Type B pancreatic cell (in vitro differentiated cells): Measurements from ENCODE around the gene KRT23. TPM values are rescaled to one million over a fixed set of nuclear protein-coding genes. Genes with fewer than 3 reads are reported as not detected.
A peak's percentile ranks its signal among the peaks of the same experiment; 100 is the strongest.

Experiments
- DNase-seq: peaks from one replicate; pipeline ENCODE4 v3.0.0; 2021; ENCODE audit warnings: mixed read lengths; ENCODE audit not compliant: unreplicated experiment; ENCODE audit errors: extremely low spot score
- H3K27ac Mint-ChIP-seq: 2 replicates; pipeline ENCODE4 v1.8.0; 2021; ENCODE audit warnings: mild to moderate bottlenecking, mixed read lengths
- H3K27me3 Mint-ChIP-seq: 2 replicates; pipeline ENCODE4 v1.8.0; 2021; ENCODE audit warnings: mixed read lengths
- H3K36me3 Mint-ChIP-seq: 2 replicates; pipeline ENCODE4 v1.8.0; 2021; ENCODE audit warnings: mixed read lengths
- H3K4me1 Mint-ChIP-seq: one replicate; pipeline ENCODE4 v1.8.0; 2021; ENCODE audit warnings: mixed read lengths; ENCODE audit not compliant: unreplicated experiment
- H3K4me3 Mint-ChIP-seq: 2 replicates; pipeline ENCODE4 v1.8.0; 2021; ENCODE audit warnings: mild to moderate bottlenecking, mixed read lengths
- H3K9me3 Mint-ChIP-seq: 2 replicates; pipeline ENCODE4 v1.8.0; 2021; ENCODE audit warnings: mixed read lengths
- CTCF ChIP-seq: fragments of 200-600 bp; sonication (generic); conservative IDR thresholded peaks from 2 replicates; pipeline ENCODE4 v1.5.0; 2021; ENCODE audit warnings: antibody characterized with exemption, mild to moderate bottlenecking
- total RNA-seq: library from RNA; stranded (reverse); gene quantifications from 2 replicates; pipeline ENCODE4 v1.2.1, GENCODE V29; 2021; ENCODE audit warnings: low replicate concordance

Gene KRT23
- total RNA-seq, 1 donor from 2014 or later = 49.7 TPM

DNA sequence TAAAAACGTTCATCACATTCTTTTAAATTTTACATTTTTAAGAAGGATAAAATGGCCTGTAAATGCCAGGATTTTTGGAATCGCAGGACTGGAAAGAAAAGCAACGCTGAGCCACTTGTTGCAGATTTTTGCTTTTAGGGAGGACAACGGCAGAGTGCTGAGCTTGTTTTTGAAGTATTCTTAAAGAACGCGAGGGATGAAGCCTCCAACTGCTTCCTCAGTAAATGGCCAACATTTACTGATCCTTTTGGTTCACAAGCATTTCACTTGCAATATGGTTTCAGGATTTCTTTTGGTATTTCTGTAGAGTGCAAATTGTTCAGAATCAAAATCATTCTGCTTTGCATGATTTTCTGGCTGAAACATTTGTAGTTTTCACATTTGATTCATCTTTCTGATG lies 2.8 kb upstream of the KRT23 start:
- no peak for TF ChIP-seq CTCF
- no peak overlapping the region for H3K4me3 Mint-ChIP-seq
- DNase-seq = no peak
- H3K27ac Mint-ChIP-seq = peak overlapping the region; percentile 11
- peaks cover 22% of the 10 kb centered on the region for H3K4me1 Mint-ChIP-seq
- peaks cover 4% of the 10 kb centered on the region for H3K27me3 Mint-ChIP-seq
- H3K9me3 Mint-ChIP-seq = peaks cover 5% of the 10 kb centered on the region
- H3K36me3 Mint-ChIP-seq = peaks cover 13% of the 10 kb centered on the region

DNA sequence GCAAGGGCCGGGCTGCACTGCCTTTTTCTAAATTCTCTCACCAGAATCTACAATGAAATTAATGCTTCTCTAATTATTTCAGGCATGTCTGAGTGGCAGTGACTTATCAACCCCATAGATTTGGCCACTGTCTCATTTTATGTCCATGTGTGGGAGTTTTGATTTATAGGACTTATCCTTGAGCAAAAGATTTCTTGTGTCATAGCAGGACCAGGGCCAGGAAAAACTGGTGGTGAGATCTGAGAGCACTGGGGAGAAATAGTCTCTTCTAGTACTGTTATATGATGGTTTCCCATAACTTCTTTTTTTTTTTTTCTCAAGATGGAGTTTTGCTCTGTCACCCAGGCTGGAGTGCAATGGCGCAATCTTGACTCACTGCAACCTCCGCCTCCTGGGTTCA lies 1.5 kb upstream of the KRT23 start:
- Mint-ChIP-seq H3K27ac (peak overlapping the region; percentile 99), H3K36me3 (peaks cover 9% of the 10 kb centered on the region), H3K27me3 (peaks cover 4% of the 10 kb centered on the region), H3K4me3 (peak overlapping the region; percentile 87), H3K4me1 (peaks cover 19% of the 10 kb centered on the region), H3K9me3 (peaks cover under 1% of the 10 kb centered on the region)
- DNase-seq = no peak
- TF ChIP-seq CTCF = no peak

DNA sequence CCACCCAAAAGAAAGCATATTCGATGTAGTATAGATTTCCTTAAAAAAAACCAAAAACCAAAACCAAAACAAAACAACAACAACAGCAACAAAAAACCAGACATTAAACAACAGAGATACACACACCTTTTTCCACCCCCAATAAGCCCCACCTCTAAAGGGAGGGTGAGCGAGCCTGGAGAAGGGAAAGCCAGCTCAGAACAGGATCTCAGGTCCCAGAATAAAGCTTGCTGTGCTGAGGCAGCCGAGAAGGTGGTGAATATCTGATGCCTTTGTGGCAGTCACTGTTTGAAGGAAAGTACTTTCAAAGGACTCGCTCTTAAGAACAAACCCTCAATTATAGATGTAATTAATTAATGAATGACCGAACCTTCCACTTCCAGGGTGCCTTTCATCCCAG lies 470 bp downstream of the KRT23 start:
- H3K27ac Mint-ChIP-seq = peak overlapping the region; percentile 99
- peak overlapping the region; percentile 87 for H3K4me3 Mint-ChIP-seq
- no peaks in the 10 kb centered on the region for H3K9me3 Mint-ChIP-seq
- TF ChIP-seq CTCF = no peak
- H3K4me1 Mint-ChIP-seq = peaks cover 19% of the 10 kb centered on the region
- peaks cover 4% of the 10 kb centered on the region for H3K27me3 Mint-ChIP-seq
- H3K36me3 Mint-ChIP-seq = peaks cover 9% of the 10 kb centered on the region
- DNase-seq = no peak

GRCh38 chr17:40936437-40936971 lies 942 bp downstream of the KRT23 start:
- peaks cover 19% of the 10 kb centered on the region for H3K4me1 Mint-ChIP-seq
- no peaks in the 10 kb centered on the region for H3K9me3 Mint-ChIP-seq
- peak overlapping the region; percentile 87 for H3K4me3 Mint-ChIP-seq
- H3K27me3 Mint-ChIP-seq = peaks cover 4% of the 10 kb centered on the region
- H3K36me3 Mint-ChIP-seq = peaks cover 9% of the 10 kb centered on the region
- DNase-seq = no peak
- TF ChIP-seq CTCF = no peak
- H3K27ac Mint-ChIP-seq = peak overlapping the region; percentile 99

DNA sequence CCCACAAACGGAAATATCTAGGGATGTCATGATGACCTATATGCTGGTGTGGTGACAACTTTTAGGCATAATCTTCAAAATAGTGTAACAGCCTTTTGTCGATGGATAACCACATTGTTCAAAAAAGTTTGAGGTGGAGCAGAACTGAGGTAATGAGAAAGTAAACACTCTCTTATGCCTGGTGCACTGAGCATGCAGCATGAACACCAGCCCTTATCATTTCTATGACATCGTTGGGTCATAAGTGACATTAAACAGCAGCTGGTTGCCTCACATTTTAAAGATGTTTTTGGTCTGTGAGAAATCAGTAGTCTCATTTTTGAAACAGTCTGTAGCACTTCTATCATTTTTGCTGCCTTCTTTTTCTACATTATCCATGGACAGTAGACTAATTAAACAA lies 1.8 kb downstream of the KRT23 start:
- no peaks in the 10 kb centered on the region for H3K9me3 Mint-ChIP-seq
- peak overlapping the region; percentile 90 for H3K27ac Mint-ChIP-seq
- H3K27me3 Mint-ChIP-seq = peaks cover 4% of the 10 kb centered on the region
- H3K4me3 Mint-ChIP-seq = peak overlapping the region; percentile 87
- no peak for DNase-seq
- H3K4me1 Mint-ChIP-seq = peaks cover 19% of the 10 kb centered on the region
- no peak for TF ChIP-seq CTCF
- H3K36me3 Mint-ChIP-seq = peaks cover 9% of the 10 kb centered on the region

DNA sequence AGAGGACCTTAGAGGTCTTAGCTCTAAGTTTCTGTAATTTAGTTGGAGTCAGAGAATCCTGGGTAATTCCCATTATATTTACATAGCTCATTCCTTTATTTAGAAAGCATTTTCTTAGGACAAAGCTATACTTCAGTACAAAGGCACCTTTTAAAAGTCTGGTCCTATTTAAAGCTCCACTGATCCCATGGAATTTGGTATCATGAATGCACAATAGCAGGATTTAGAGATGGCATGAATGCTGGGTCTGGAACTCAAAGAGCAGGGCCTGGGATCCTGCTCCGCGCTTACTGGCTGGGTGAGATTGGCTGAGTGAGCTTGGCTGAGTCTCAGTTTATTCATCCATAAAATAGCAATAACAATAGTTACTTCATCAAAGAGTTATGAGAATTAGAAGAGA lies 4.8 kb downstream of the KRT23 start:
- Mint-ChIP-seq H3K27ac (peak overlapping the region; percentile 18), H3K9me3 (no peaks in the 10 kb centered on the region), H3K4me1 (peaks cover 10% of the 10 kb centered on the region), H3K4me3 (peak overlapping the region; percentile 79), H3K36me3 (peaks cover 8% of the 10 kb centered on the region), H3K27me3 (peaks cover 4% of the 10 kb centered on the region)
- no peak for TF ChIP-seq CTCF
- DNase-seq = no peak
